ENCODE measurements around the gene TNRC6C. TPM values are rescaled to one million over a fixed set of nuclear protein-coding genes. Genes with fewer than 3 reads are reported as not detected.
A peak's percentile ranks its signal among the peaks of the same experiment; 100 is the strongest.

The TNRC6C gene
- total RNA-seq, 4 donors from 2014 or later: 4.8 to 14.5 (median 11.6) TPM

DNA sequence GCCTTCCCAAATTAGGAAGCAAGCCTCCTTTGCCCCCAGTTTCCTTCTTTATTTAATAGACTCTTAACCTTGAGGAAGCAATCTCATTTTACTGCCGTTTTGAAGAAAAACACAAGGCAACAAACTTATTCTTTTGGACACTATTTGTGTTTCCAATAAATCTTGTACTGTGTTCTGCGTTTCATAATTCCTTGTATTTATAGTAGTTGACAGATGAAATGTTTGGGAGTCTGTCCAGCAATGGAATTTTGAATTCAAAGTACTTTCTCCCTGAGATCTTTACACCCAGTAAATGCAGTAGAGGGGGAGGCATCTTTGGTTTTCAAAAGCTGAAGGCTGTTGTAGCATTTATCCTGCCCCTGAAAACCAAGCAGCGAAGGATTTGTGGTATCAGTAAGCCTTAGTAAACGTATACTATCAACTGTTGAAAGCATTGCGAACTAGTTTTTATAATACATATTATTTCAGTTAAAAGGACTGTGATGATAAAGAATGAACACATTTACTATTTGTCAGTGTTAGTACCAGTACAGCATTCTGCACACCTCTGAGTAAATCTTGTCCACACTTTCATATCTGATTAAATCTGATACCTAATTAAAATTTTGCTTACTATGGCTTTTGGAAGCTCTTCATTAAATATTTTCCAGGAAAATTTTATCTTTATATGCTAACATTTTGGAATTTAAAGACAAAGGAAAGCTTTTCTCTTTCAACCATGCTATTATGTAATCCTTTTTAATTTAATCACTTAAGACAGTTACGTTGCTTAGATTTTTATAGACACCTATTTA, 83.1 kb downstream of the TNRC6C start:
- TF ChIP-seq EP300 (IDR thresholded peaks at IDR 0.05): no peak
- no peak for TF ChIP-seq POLR2A (IDR thresholded peaks at IDR 0.05)
- no peak for TF ChIP-seq POLR2AphosphoS5 (IDR thresholded peaks at IDR 0.05)
- no peak for TF ChIP-seq CTCF (IDR thresholded peaks at IDR 0.05)
- WGBS: 32% methylated on average over 6 of the region's 6 CpGs
- H3K36me3 ChIP-seq: peaks cover 6% of the 10 kb centered on the region
- peaks cover 38% of the 10 kb centered on the region for H3K4me1 ChIP-seq
- H3K9me3 ChIP-seq: no peaks in the 10 kb centered on the region
- peak overlapping the region; percentile 66 for H3K4me3 ChIP-seq
- H3K27ac ChIP-seq: peak overlapping the region; percentile 94
- H3K27me3 ChIP-seq: no peaks in the 10 kb centered on the region
- DNase-seq (ENCODE audit: low spot score in 2 of 2): no peak

- no peak overlapping the region for H3K27ac ChIP-seq
- WGBS: 94% methylated on average over 5 of the region's 5 CpGs
- no peak for TF ChIP-seq POLR2AphosphoS5 (IDR thresholded peaks at IDR 0.05)
- TF ChIP-seq CTCF (IDR thresholded peaks at IDR 0.05): no peak
- TF ChIP-seq POLR2A (IDR thresholded peaks at IDR 0.05): no peak
- TF ChIP-seq EP300 (IDR thresholded peaks at IDR 0.05): no peak
- H3K9me3 ChIP-seq: no peaks in the 10 kb centered on the region
- DNase-seq (ENCODE audit: low spot score in 2 of 2): no peak
- no peaks in the 10 kb centered on the region for H3K36me3 ChIP-seq
- H3K27me3 ChIP-seq: no peaks in the 10 kb centered on the region
- H3K4me3 ChIP-seq: no peak overlapping the region
- peaks cover 38% of the 10 kb centered on the region for H3K4me1 ChIP-seq
These were observed 84.0 kb downstream of the TNRC6C start for GRCh38 chr17:78042542-78042941.

- 93% methylated on average over 1 of the region's 1 CpG for WGBS
- Histone ChIP-seq H3K4me3 (no peak overlapping the region), H3K9me3 (no peaks in the 10 kb centered on the region), H3K27me3 (no peaks in the 10 kb centered on the region), H3K27ac (no peak overlapping the region), H3K4me1 (peaks cover 38% of the 10 kb centered on the region), H3K36me3 (no peaks in the 10 kb centered on the region)
- DNase-seq (ENCODE audit: low spot score in 2 of 2): no peak
- no peak for TF ChIP-seq POLR2AphosphoS5 (IDR thresholded peaks at IDR 0.05)
- TF ChIP-seq EP300 (IDR thresholded peaks at IDR 0.05): no peak
- no peak for TF ChIP-seq POLR2A (IDR thresholded peaks at IDR 0.05)
- no peak for TF ChIP-seq CTCF (IDR thresholded peaks at IDR 0.05)
These were observed 84.5 kb downstream of the TNRC6C start for GRCh38 chr17:78043031-78043430.

DNA sequence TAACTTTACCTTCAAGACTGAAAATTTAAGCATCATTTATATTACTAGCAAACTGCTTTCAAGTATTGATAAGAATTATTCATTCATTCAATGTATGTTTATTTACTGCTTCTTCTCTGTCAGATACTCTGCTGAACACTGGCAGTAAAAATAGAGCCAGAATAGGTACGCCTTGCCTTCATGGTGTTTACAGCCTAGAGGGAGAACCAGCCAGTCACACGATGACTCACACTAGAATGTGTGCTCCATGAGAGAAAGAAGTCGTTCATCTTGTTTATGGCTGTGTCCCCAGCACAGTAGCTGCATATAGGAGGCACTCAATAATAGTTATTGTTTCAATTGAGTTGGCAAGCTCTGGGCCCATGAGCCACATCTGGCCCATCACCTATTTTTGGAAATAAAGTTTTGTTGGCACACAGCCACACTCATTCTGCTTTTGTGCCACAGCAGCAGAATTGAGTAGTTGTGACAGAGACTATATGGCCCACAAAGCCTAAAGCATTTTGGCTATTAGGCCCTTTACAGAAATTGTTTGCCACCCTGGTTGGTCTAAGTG, 85.9 kb downstream of the TNRC6C start:
- TF ChIP-seq POLR2A (IDR thresholded peaks at IDR 0.05): no peak
- no peak for TF ChIP-seq POLR2AphosphoS5 (IDR thresholded peaks at IDR 0.05)
- no peak for TF ChIP-seq CTCF (IDR thresholded peaks at IDR 0.05)
- TF ChIP-seq EP300 (IDR thresholded peaks at IDR 0.05): no peak
- Histone ChIP-seq H3K36me3 (peaks cover 9% of the 10 kb centered on the region), H3K27me3 (no peaks in the 10 kb centered on the region), H3K4me1 (peaks cover 31% of the 10 kb centered on the region), H3K9me3 (no peaks in the 10 kb centered on the region), H3K27ac (no peak overlapping the region), H3K4me3 (no peak overlapping the region)
- 60% methylated on average over 3 of the region's 3 CpGs for WGBS
- no peak for DNase-seq (ENCODE audit: low spot score in 2 of 2)

DNA sequence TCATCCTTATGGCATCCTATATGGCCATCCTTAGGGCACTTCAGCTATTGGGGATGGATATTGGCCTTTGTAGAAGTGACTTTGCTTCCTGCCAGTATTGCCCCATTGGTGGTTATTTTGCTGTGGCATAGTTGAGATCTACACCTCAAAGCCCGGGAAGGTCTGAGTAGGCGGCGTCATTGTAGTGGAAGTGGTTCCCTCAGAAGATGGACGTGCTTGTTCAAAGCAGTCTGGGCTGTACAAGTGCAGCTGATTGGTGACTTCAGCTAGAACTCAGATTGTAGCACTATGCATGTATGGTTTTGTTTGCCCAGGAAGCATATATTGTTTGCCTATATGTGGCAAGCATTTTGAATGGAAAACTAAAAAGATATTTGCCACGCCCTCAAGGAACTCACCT, 86.8 kb downstream of the TNRC6C start:
- DNase-seq (ENCODE audit: low spot score in 2 of 2): no peak
- Histone ChIP-seq H3K27ac (no peak overlapping the region), H3K9me3 (no peaks in the 10 kb centered on the region), H3K4me3 (no peak overlapping the region), H3K36me3 (peaks cover 19% of the 10 kb centered on the region), H3K27me3 (no peaks in the 10 kb centered on the region), H3K4me1 (peaks cover 21% of the 10 kb centered on the region)
- 86% methylated on average over 5 of the region's 5 CpGs for WGBS
- no peak for TF ChIP-seq POLR2A (IDR thresholded peaks at IDR 0.05)
- TF ChIP-seq EP300 (IDR thresholded peaks at IDR 0.05): no peak
- TF ChIP-seq CTCF (IDR thresholded peaks at IDR 0.05): no peak
- no peak for TF ChIP-seq POLR2AphosphoS5 (IDR thresholded peaks at IDR 0.05)

Measured in suprapubic skin (tissue), 4 donors.